Upper lobe of right lung (tissue), 1 donor: ENCODE measurements around the gene PTPRM. TPM values are rescaled to one million over a fixed set of nuclear protein-coding genes. Genes with fewer than 3 reads are reported as not detected.

Experiments used
- ATAC-seq: fragments of 200-7000 bp; cut with Tn5 transposase; one replicate; pipeline ENCODE4 v1.9.1; 2020; ENCODE audit warnings: mild to moderate bottlenecking, moderate library complexity
- DNase-seq: peaks from one replicate; pipeline ENCODE4 v3.0.0-alpha.2; 2020
- H3K27ac ChIP-seq: fragments of 200-600 bp; one replicate; pipeline ENCODE4 v1.8.0; 2022
- H3K27me3 ChIP-seq: fragments of 200-600 bp; one replicate; pipeline ENCODE4 v1.8.0; 2022; ENCODE audit warnings: mild to moderate bottlenecking
- H3K36me3 ChIP-seq: fragments of 200-600 bp; one replicate; pipeline ENCODE4 v1.8.0; 2022
- H3K4me1 ChIP-seq: fragments of 200-600 bp; one replicate; pipeline ENCODE4 v1.8.0; 2022
- H3K4me3 ChIP-seq: fragments of 200-600 bp; one replicate; pipeline ENCODE4 v1.8.0; 2022; ENCODE audit warnings: mild to moderate bottlenecking
- H3K9me3 ChIP-seq: fragments of 200-600 bp; one replicate; pipeline ENCODE4 v1.8.0; 2022
- intact Hi-C: fragments of 100-400 bp; cut with DNase I; formaldehyde crosslinking; loops from one replicate; pipeline ENCODE4 v1.11.0; 2022
- total RNA-seq: library from RNA; stranded (reverse); fragmentation: NEBNext Ultra II Directional; extraction: Animal tissue kit (Norgen Biotek cat#: 25700); gene quantifications from one replicate; pipeline ENCODE4 v1.2.1, GENCODE V29; 2021
- TF ChIP-seq, protein P1 (sequence below): fragments of 200-600 bp; IDR thresholded peaks from one replicate; pipeline ENCODE4 v1.8.0; 2022; ENCODE audit warnings: antibody characterized with exemption
- donor health status: DM: no; HTN: yes; CAD: no; lungs with severe emphysema.

PTPRM gene
- total RNA-seq, 1 donor from 2014 or later = 99.3 TPM

DNA sequence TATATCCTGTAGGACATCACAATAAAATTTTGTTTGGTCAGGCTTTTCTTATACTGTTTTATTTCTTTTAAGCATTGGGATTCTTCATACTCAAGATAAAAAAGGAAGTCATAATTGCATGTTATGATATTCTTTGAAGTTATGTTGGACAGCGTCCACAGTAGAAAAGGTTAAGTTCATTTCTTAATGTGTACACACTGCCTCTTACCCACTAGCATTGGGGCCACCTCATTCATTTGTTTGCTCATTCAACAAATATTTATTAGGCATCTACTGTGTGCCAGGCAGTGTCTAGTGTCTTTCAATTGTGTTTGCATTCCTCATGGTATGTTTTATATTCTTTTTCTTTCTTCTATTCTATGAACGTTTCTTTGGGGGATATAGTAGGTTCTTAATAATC lies 70.2 kb downstream of the PTPRM start:
- TF ChIP-seq, protein P1, sequence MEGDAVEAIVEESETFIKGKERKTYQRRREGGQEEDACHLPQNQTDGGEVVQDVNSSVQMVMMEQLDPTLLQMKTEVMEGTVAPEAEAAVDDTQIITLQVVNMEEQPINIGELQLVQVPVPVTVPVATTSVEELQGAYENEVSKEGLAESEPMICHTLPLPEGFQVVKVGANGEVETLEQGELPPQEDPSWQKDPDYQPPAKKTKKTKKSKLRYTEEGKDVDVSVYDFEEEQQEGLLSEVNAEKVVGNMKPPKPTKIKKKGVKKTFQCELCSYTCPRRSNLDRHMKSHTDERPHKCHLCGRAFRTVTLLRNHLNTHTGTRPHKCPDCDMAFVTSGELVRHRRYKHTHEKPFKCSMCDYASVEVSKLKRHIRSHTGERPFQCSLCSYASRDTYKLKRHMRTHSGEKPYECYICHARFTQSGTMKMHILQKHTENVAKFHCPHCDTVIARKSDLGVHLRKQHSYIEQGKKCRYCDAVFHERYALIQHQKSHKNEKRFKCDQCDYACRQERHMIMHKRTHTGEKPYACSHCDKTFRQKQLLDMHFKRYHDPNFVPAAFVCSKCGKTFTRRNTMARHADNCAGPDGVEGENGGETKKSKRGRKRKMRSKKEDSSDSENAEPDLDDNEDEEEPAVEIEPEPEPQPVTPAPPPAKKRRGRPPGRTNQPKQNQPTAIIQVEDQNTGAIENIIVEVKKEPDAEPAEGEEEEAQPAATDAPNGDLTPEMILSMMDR = no peak
- H3K9me3 ChIP-seq = no peaks in the 10 kb centered on the region
- ATAC-seq (peak; percentile 70), DNase-seq (no peak)
- H3K4me1 ChIP-seq = peaks cover 9% of the 10 kb centered on the region
- H3K27me3 ChIP-seq = no peaks in the 10 kb centered on the region
- intact Hi-C loops = no loop called here
- no peak overlapping the region for H3K4me3 ChIP-seq
- H3K36me3 ChIP-seq = no peaks in the 10 kb centered on the region
- no peak overlapping the region for H3K27ac ChIP-seq

DNA sequence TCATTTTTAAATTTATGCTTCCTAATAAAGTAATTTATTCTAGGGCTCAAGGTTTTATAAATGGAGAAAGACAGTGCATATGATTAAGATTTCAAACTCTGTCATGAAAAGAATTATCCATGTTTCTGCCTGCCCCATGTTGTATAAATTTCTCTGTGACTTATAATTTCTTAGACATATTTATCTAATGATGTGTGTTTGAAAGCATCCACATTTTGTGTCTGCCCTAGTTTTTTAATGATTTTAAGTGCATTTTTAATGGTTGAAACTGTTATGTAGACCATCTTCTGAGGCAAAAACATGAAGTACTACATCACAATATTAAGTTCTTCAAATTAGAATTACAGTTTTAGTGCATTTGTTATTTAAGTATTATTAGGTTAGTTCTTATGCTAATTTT lies 71.2 kb downstream of the PTPRM start:
- Histone ChIP-seq H3K27me3 (no peaks in the 10 kb centered on the region), H3K4me1 (peaks cover 9% of the 10 kb centered on the region), H3K4me3 (no peak overlapping the region), H3K36me3 (no peaks in the 10 kb centered on the region), H3K9me3 (no peaks in the 10 kb centered on the region), H3K27ac (no peak overlapping the region)
- DNase-seq (no peak), ATAC-seq (no peak)
- TF ChIP-seq, protein P1 = no peak
- intact Hi-C loops = no loop called here

GRCh38 chr18:7641813-7642212 lies 74.7 kb downstream of the PTPRM start:
- ATAC-seq (no peak), DNase-seq (no peak)
- H3K9me3 ChIP-seq = no peaks in the 10 kb centered on the region
- TF ChIP-seq, protein P1 = no peak
- intact Hi-C loops = no loop called here
- H3K36me3 ChIP-seq = no peaks in the 10 kb centered on the region
- no peak overlapping the region for H3K27ac ChIP-seq
- H3K27me3 ChIP-seq = no peaks in the 10 kb centered on the region
- peaks cover 5% of the 10 kb centered on the region for H3K4me1 ChIP-seq
- H3K4me3 ChIP-seq = no peak overlapping the region

DNA sequence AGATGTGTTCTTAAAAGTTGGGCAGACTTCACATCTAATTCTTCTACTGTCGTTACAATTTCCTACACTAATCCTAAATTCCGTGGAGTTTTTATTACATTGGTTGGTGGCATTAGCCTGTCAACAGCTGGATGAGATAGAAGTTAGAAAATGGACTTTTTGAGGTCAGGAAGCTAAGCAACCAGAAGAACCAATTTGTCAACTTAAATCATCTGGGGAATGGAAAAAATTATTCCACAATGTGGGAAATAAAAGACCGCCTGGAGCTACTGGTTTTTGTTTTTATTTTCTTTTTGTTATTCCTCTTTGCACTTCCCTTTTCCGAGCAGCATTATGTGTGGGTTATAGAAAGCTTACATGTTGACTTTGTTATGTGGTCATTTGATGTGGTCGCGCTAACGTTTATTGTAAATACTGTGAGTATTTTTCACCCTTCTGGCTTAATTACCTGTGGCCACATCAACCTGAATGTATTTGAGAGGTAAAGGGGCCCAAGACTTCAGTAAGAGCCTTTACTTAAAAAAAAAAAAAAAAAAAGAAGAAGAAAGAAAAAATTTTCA lies 75.3 kb downstream of the PTPRM start:
- H3K9me3 ChIP-seq = no peaks in the 10 kb centered on the region
- no peak overlapping the region for H3K27ac ChIP-seq
- H3K4me1 ChIP-seq = no peaks in the 10 kb centered on the region
- TF ChIP-seq, protein P1 = no peak
- DNase-seq = no peak
- H3K4me3 ChIP-seq = no peak overlapping the region
- intact Hi-C loops = no loop called here
- H3K27me3 ChIP-seq = no peaks in the 10 kb centered on the region
- ATAC-seq = no peak
- H3K36me3 ChIP-seq = no peaks in the 10 kb centered on the region

DNA sequence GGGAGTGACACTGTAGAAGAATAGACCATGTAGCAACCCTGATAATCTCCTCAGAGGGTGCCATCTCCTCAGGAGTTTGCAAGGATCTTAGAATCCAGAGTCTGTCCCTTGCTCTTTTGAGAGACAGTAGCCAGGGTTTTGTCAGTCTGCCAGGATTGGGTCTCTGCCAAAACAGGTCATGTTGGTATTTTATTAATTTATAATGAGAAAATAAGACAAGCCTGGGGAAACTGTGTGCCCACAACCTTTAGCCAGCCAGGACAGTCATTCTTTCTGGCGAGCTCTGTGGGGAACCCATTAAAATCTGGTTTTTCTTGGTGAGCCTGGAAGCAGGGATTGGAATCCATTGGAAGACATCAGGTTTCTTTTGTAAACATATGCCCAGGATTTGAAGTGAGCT lies 78.6 kb downstream of the PTPRM start:
- no peak overlapping the region for H3K4me3 ChIP-seq
- ATAC-seq (no peak), DNase-seq (no peak)
- no peaks in the 10 kb centered on the region for H3K4me1 ChIP-seq
- TF ChIP-seq, protein P1 = no peak
- no peaks in the 10 kb centered on the region for H3K9me3 ChIP-seq
- intact Hi-C loops = no loop called here
- no peak overlapping the region for H3K27ac ChIP-seq
- no peaks in the 10 kb centered on the region for H3K27me3 ChIP-seq
- H3K36me3 ChIP-seq = no peaks in the 10 kb centered on the region
